H1 (cell line): Measurements from ENCODE around the gene RUNX1. TPM values are rescaled to one million over a fixed set of nuclear protein-coding genes. Genes with fewer than 3 reads are reported as not detected.

Source experiments
- CTCF ChIA-PET: fragments of 300-600 bp; sonication (Branson Sonifier 250); formaldehyde crosslinking; loops from one replicate; lab custom pipeline; 2021; ENCODE audit not compliant: partially characterized antibody; lab: Charles Lee
- POLR2A ChIA-PET: fragments of 300-600 bp; sonication (Branson Sonifier 250); formaldehyde crosslinking; loops from one replicate; lab custom pipeline; 2021; ENCODE audit warnings: inconsistent platforms; ENCODE audit not compliant: partially characterized antibody; lab: Charles Lee
- DNase-seq, 2 experiments: peaks; one replicate each; pipeline versions ENCODE4 v3.0.0 to v3.0.0-alpha.2; 2010 to 2022; ENCODE audit warnings: low spot score in 2 of 2, low read depth in 1 of 2, mixed read lengths in 1 of 2
- FAIRE-seq: peaks from 2 replicates; lab custom pipeline; 2011; peaks lifted over from hg19 to GRCh38; lab: Jason Lieb, UNC
- H2AFZ ChIP-seq: 2 replicates; pipeline ENCODE4 v1.8.1; 2012; ENCODE audit warnings: low read length, inconsistent platforms
- H2AK5ac ChIP-seq: 2 replicates; pipeline ENCODE4 v1.6.1; 2013; ENCODE audit warnings: low read depth, low read length
- H2BK120ac ChIP-seq: replicated peaks from 2 replicates; pipeline ENCODE3; 2013; ENCODE audit warnings: low read depth, low read length, inconsistent platforms
- H2BK12ac ChIP-seq: 2 replicates; pipeline ENCODE4 v1.6.1; 2013; ENCODE audit warnings: low read depth, low read length
- H2BK15ac ChIP-seq: 2 replicates; pipeline ENCODE4 v1.6.1; 2013; ENCODE audit warnings: low read length
- H2BK20ac ChIP-seq: 2 replicates; pipeline ENCODE4 v1.6.1; 2013; ENCODE audit warnings: low read length
- H2BK5ac ChIP-seq: 2 replicates; pipeline ENCODE4 v1.6.1; 2013; ENCODE audit warnings: low read depth, low read length
- H3K14ac ChIP-seq: 2 replicates; pipeline ENCODE4 v1.6.1; 2013; ENCODE audit warnings: inconsistent platforms; ENCODE audit not compliant: insufficient read length
- H3K18ac ChIP-seq: 2 replicates; pipeline ENCODE4 v1.6.1; 2013; ENCODE audit warnings: low read length; ENCODE audit errors: extremely low read depth
- H3K23ac ChIP-seq: 2 replicates; pipeline ENCODE4 v1.6.1; 2013; ENCODE audit warnings: inconsistent platforms; ENCODE audit not compliant: insufficient read length
- H3K23me2 ChIP-seq: 2 replicates; pipeline ENCODE4 v1.6.1; 2013; ENCODE audit warnings: low read depth, low read length
- H3K27ac ChIP-seq: 2 replicates; pipeline ENCODE4 v1.6.1; 2011; ENCODE audit warnings: low read depth, low read length, inconsistent platforms
- H3K27me3 ChIP-seq, 4 experiments: replicated peaks in 1 of 4; 1 replicate in 1 of 4; 2 replicates in 3 of 4; pipeline versions ENCODE4 v1.6.1 to v1.8.1; 2011 to 2013; ENCODE audit warnings: low read length in 3 of 4, mild to moderate bottlenecking in 3 of 4, inconsistent platforms in 2 of 4, mixed read lengths in 2 of 4, moderate library complexity in 1 of 4; ENCODE audit not compliant: control insufficient read depth in 3 of 4, insufficient read depth in 3 of 4; ENCODE audit errors: extremely low read depth in 1 of 4
- H3K36me3 ChIP-seq, 4 experiments: 2 replicates each; pipeline versions ENCODE4 v1.6.1 to v1.8.1; 2011 to 2013; ENCODE audit warnings: mild to moderate bottlenecking in 4 of 4, low read length in 3 of 4, moderate library complexity in 2 of 4, control low read depth in 1 of 4, inconsistent platforms in 1 of 4; ENCODE audit not compliant: insufficient read depth in 4 of 4, control insufficient read depth in 2 of 4
- H3K4ac ChIP-seq: replicated peaks from 2 replicates; pipeline ENCODE3; 2013; ENCODE audit warnings: low read length, low read depth, mixed read lengths, inconsistent platforms; ENCODE audit not compliant: insufficient read length
- H3K4me1 ChIP-seq, 4 experiments: replicated peaks in 1 of 4; 1 replicate in 1 of 4; 2 replicates in 3 of 4; pipeline versions ENCODE4 v1.6.1 to v1.8.1; 2011 to 2013; ENCODE audit warnings: low read length in 3 of 4, inconsistent platforms in 2 of 4, mixed read lengths in 1 of 4; ENCODE audit not compliant: insufficient read depth in 4 of 4, control insufficient read depth in 3 of 4
- H3K4me2 ChIP-seq, 2 experiments: 2 replicates each; pipeline versions ENCODE4 v1.6.1 to v1.8.1; 2011 to 2013; ENCODE audit warnings: low read depth in 2 of 2, low read length in 2 of 2, control low read depth in 1 of 2, inconsistent platforms in 1 of 2, mild to moderate bottlenecking in 1 of 2; ENCODE audit not compliant: insufficient read depth in 1 of 2
- H3K4me3 ChIP-seq, 4 experiments: fragments of 200-600, 300-600 bp in 1 of 4; sonication (generic), shearing (Covaris generic), sonication (Bioruptor Twin) in 1 of 4; 2 replicates each; pipeline versions ENCODE4 v1.5.1 to v1.8.1; 2011 to 2016; ENCODE audit warnings: low read length in 4 of 4, low read depth in 3 of 4, control low read depth in 2 of 4, inconsistent platforms in 2 of 4, mild to moderate bottlenecking in 2 of 4, mixed read lengths in 1 of 4, moderate library complexity in 1 of 4; ENCODE audit not compliant: insufficient read depth in 2 of 4; ENCODE audit errors: extremely low read depth in 1 of 4
- H3K56ac ChIP-seq: replicated peaks from 2 replicates; pipeline ENCODE3; 2013; ENCODE audit warnings: low read depth, mild to moderate bottlenecking, mixed read lengths, low read length, inconsistent platforms; ENCODE audit not compliant: insufficient read length
- H3K79me1 ChIP-seq: 2 replicates; pipeline ENCODE4 v1.6.1; 2013; ENCODE audit warnings: low read depth, low read length, control low read depth
- H3K79me2 ChIP-seq, 2 experiments: 2 replicates each; pipeline versions ENCODE4 v1.6.1 to v1.8.1; 2012 to 2013; ENCODE audit warnings: low read length in 2 of 2, mild to moderate bottlenecking in 2 of 2, inconsistent platforms in 1 of 2; ENCODE audit not compliant: insufficient read depth in 2 of 2, control insufficient read depth in 1 of 2
- H3K9ac ChIP-seq, 4 experiments: replicated peaks in 1 of 4; 1 replicate in 1 of 4; 2 replicates in 3 of 4; pipeline versions ENCODE4 v1.6.1 to v1.8.1; 2011 to 2013; ENCODE audit warnings: low read depth in 3 of 4, low read length in 3 of 4, control low read depth in 2 of 4, mild to moderate bottlenecking in 2 of 4, moderate library complexity in 2 of 4, inconsistent platforms in 1 of 4; ENCODE audit errors: extremely low read depth in 1 of 4
- H3K9me3 ChIP-seq, 2 experiments: 2 replicates each; pipeline versions ENCODE4 v1.6.1 to v1.8.1; 2012 to 2013; ENCODE audit warnings: mild to moderate bottlenecking in 2 of 2, moderate library complexity in 2 of 2, control low read depth in 1 of 2, inconsistent platforms in 1 of 2, low read depth in 1 of 2, low read length in 1 of 2, mixed read lengths in 1 of 2; ENCODE audit not compliant: insufficient read depth in 2 of 2
- H4K20me1 ChIP-seq, 2 experiments: replicated peaks in 1 of 2; 2 replicates each; pipeline versions ENCODE3 to v1.8.1; 2011 to 2013; ENCODE audit warnings: inconsistent platforms in 2 of 2, low read length in 2 of 2, mild to moderate bottlenecking in 1 of 2; ENCODE audit not compliant: insufficient read depth in 2 of 2, control insufficient read depth in 1 of 2
- H4K5ac ChIP-seq: 2 replicates; pipeline ENCODE4 v1.6.1; 2013; ENCODE audit warnings: low read length, low read depth, mixed read lengths, inconsistent platforms; ENCODE audit not compliant: insufficient read length
- H4K8ac ChIP-seq: 2 replicates; pipeline ENCODE4 v1.8.0; 2013; ENCODE audit warnings: mild to moderate bottlenecking, moderate library complexity, low read length, inconsistent platforms; ENCODE audit not compliant: insufficient read depth; ENCODE audit errors: extremely low read depth
- H4K91ac ChIP-seq: replicated peaks from 2 replicates; pipeline ENCODE3; 2013; ENCODE audit warnings: low read length, mixed read lengths, inconsistent platforms; ENCODE audit not compliant: insufficient read length
- ASH2L ChIP-seq: fragments of 200-600, 300-600 bp; sonication (generic); IDR thresholded peaks from one replicate; pipeline ENCODE4 v1.7.1; 2017; ENCODE audit warnings: low read length
- BACH1 ChIP-seq: IDR thresholded peaks from 2 replicates; pipeline ENCODE4 v1.6.1; 2012; ENCODE audit warnings: low read length, improper control_type of control experiment
- BRCA1 ChIP-seq: IDR thresholded peaks from 2 replicates; pipeline ENCODE4 v1.6.1; 2012; ENCODE audit warnings: low read depth, low read length, improper control_type of control experiment
- HDAC2 ChIP-seq, 2 experiments: fragments of 300-600 bp in 1 of 2; sonication (generic) in 1 of 2; IDR thresholded peaks; 2 replicates each; pipeline ENCODE4 v1.6.1; 2011 to 2012; ENCODE audit warnings: low read depth in 2 of 2, low read length in 2 of 2, mild to moderate bottlenecking in 2 of 2, moderate library complexity in 2 of 2, borderline replicate concordance in 1 of 2, inconsistent platforms in 1 of 2
- KDM1A ChIP-seq: fragments of 200-600, 300-600 bp; sonication (generic); IDR thresholded peaks from 2 replicates; pipeline ENCODE4 v1.7.1; 2016; ENCODE audit warnings: mild to moderate bottlenecking, low read length, borderline replicate concordance
- POLR2AphosphoS5 ChIP-seq: IDR thresholded peaks from 2 replicates; pipeline ENCODE4 v1.6.1; 2011; ENCODE audit warnings: low read depth, low read length
- SAP30 ChIP-seq: fragments of 300-600 bp; sonication (generic); IDR thresholded peaks from 2 replicates; pipeline ENCODE4 v1.7.1; 2012; ENCODE audit warnings: low read length, moderate library complexity, mild to moderate bottlenecking, inconsistent platforms; ENCODE audit not compliant: insufficient read depth, insufficient replicate concordance
- SP4 ChIP-seq: IDR thresholded peaks from 2 replicates; pipeline ENCODE4 v1.6.1; 2012; ENCODE audit warnings: low read length, inconsistent platforms
- WGBS, 2 experiments: shearing (Covaris generic) in 1 of 2; methylation state at CpG; one replicate each; pipeline versions ENCODE4 v1.1.6 to v1.1.7; 2013 to 2015; ENCODE audit warnings: low lambda C conversion rate in 2 of 2, mixed read lengths in 2 of 2, inconsistent platforms in 1 of 2, low coverage in 1 of 2, missing lambda C conversion rate in 1 of 2; ENCODE audit not compliant: insufficient replicate concordance in 2 of 2, insufficient coverage in 1 of 2, insufficient read length in 1 of 2; ENCODE audit errors: extremely low coverage in 1 of 2, missing lambda C conversion rate in 1 of 2; 5-methylcytosine and 5-hydroxymethylcytosine counted together
- polyA plus RNA-seq, 7 experiments: library from polyadenylated mRNA; depleted of rRNA in 3 of 7; stranded (reverse) in 5 of 7; unstranded in 2 of 7; fragments of >200 nt in 5 of 7; fragments of 200-250 nt in 2 of 7; gene quantifications; 1 replicate in 5 of 7; 2 replicates in 1 of 7; 4 replicates in 1 of 7; pipeline versions ENCODE4 v1.2.1 to v1.2.3, GENCODE V29; 2011 to 2013; ENCODE audit warnings: missing spikeins in 2 of 7, mixed read lengths in 2 of 7
- total RNA-seq: library from RNA; stranded (reverse); fragmentation: NEBNext Ultra II Directional; extraction: Animal tissue kit (Norgen Biotek cat#: 25700); gene quantifications from 2 replicates; pipeline ENCODE4 v1.2.1, GENCODE V29; 2021
- TF ChIP-seq, protein P1 (sequence below): IDR thresholded peaks from 2 replicates; pipeline ENCODE4 v1.6.1; 2012; ENCODE audit warnings: inconsistent platforms
- TF ChIP-seq, protein P2 (sequence below): IDR thresholded peaks from 2 replicates; pipeline ENCODE4 v1.6.1; 2012; ENCODE audit warnings: inconsistent platforms
- TF ChIP-seq, protein P3 (sequence below), 3 experiments: IDR thresholded peaks; 1 replicate in 2 of 3; 2 replicates in 1 of 3; pipeline versions ENCODE4 v1.5.1 to v1.6.1; 2011; ENCODE audit warnings: low read length in 3 of 3, mild to moderate bottlenecking in 3 of 3, inconsistent platforms in 2 of 3, low read depth in 1 of 3, moderate library complexity in 1 of 3; ENCODE audit not compliant: insufficient read depth in 1 of 3; ENCODE audit errors: control extremely low read depth in 1 of 3

RUNX1 gene
- total and polyA plus RNA-seq, 2 of the 8 experiments (the other 6 are each of a cell fraction or from before 2014, with no cell fraction given): 0.20 to 0.60 TPM

DNA sequence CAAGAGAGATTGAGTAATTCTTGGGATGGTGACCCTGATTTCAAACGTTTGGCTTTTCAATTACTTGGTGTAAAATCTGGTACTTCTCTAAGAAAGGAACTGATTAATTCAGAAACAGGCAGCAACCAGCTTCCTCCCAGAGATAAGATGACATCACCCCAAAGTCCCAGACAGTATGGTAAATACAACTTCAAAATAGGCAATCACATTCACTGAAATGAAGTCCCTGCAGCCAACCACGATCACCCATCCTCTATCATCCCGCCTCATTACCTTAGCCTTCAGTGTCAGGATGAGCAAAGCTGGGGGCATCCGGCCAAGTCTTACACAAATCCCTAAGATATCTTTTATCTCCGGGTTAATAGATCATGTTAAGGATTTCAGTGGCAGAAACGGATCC lies 26.4 kb upstream of the RUNX1 start:
- H4K5ac ChIP-seq: no peak overlapping the region
- no peak overlapping the region for H3K23ac ChIP-seq
- H3K27ac ChIP-seq: no peak overlapping the region
- no peak overlapping the region for H2BK120ac ChIP-seq
- no peak for DNase-seq
- ChIA-PET POLR2A (no interaction called here), CTCF (no interaction called here)
- H4K8ac ChIP-seq: no peak overlapping the region
- H2BK15ac ChIP-seq: no peak overlapping the region
- H3K9ac ChIP-seq: no peak overlapping the region
- no peak overlapping the region for H3K4me3 ChIP-seq
- H3K9me3 ChIP-seq: no peaks in the 10 kb centered on the region
- no peak overlapping the region for H3K4ac ChIP-seq
- H3K14ac ChIP-seq: no peak overlapping the region
- no peak overlapping the region for H2AK5ac ChIP-seq
- H3K4me1 ChIP-seq: no peaks in the 10 kb centered on the region
- no peak overlapping the region for H3K4me2 ChIP-seq
- H2BK12ac ChIP-seq: no peak overlapping the region
- no peak overlapping the region for H2BK5ac ChIP-seq
- H3K79me2 ChIP-seq: no peaks in the 10 kb centered on the region
- no peaks in the 10 kb centered on the region for H3K79me1 ChIP-seq
- no peak overlapping the region for H2AFZ ChIP-seq
- WGBS, 2 experiments: 71% methylated on average over 6 of the region's 6 CpGs; no CpG with 5 or more reads in 1 of the 2 experiments
- no peaks in the 10 kb centered on the region for H3K27me3 ChIP-seq
- no peak for FAIRE-seq
- H3K56ac ChIP-seq: no peak overlapping the region
- no peak overlapping the region for H3K18ac ChIP-seq
- H2BK20ac ChIP-seq: no peak overlapping the region
- no peaks in the 10 kb centered on the region for H4K20me1 ChIP-seq
- H3K23me2 ChIP-seq: no peaks in the 10 kb centered on the region
- H3K36me3 ChIP-seq: no peaks in the 10 kb centered on the region
- H4K91ac ChIP-seq: no peak overlapping the region
- no peak for TF ChIP-seq POLR2AphosphoS5
- no peak for TF ChIP-seq SAP30
- TF ChIP-seq HDAC2 (IDR thresholded peaks at IDR 0.05; ENCODE audit: borderline replicate concordance in 1 of 2, low read depth in 2 of 2, low read length in 2 of 2): no peak
- no peak for TF ChIP-seq SP4
- TF ChIP-seq, protein P1, sequence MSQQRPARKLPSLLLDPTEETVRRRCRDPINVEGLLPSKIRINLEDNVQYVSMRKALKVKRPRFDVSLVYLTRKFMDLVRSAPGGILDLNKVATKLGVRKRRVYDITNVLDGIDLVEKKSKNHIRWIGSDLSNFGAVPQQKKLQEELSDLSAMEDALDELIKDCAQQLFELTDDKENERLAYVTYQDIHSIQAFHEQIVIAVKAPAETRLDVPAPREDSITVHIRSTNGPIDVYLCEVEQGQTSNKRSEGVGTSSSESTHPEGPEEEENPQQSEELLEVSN: no peak
- TF ChIP-seq, protein P2, sequence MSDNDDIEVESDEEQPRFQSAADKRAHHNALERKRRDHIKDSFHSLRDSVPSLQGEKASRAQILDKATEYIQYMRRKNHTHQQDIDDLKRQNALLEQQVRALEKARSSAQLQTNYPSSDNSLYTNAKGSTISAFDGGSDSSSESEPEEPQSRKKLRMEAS: no peak
- TF ChIP-seq BACH1: no peak
- no peak for TF ChIP-seq KDM1A
- TF ChIP-seq, protein P3, sequence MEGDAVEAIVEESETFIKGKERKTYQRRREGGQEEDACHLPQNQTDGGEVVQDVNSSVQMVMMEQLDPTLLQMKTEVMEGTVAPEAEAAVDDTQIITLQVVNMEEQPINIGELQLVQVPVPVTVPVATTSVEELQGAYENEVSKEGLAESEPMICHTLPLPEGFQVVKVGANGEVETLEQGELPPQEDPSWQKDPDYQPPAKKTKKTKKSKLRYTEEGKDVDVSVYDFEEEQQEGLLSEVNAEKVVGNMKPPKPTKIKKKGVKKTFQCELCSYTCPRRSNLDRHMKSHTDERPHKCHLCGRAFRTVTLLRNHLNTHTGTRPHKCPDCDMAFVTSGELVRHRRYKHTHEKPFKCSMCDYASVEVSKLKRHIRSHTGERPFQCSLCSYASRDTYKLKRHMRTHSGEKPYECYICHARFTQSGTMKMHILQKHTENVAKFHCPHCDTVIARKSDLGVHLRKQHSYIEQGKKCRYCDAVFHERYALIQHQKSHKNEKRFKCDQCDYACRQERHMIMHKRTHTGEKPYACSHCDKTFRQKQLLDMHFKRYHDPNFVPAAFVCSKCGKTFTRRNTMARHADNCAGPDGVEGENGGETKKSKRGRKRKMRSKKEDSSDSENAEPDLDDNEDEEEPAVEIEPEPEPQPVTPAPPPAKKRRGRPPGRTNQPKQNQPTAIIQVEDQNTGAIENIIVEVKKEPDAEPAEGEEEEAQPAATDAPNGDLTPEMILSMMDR (IDR thresholded peaks at IDR 0.05; ENCODE audit: control extremely low read depth in 1 of 3, insufficient read depth in 1 of 3, low read depth in 1 of 3, low read length in 3 of 3): no peak
- TF ChIP-seq ASH2L: no peak
- TF ChIP-seq BRCA1: no peak
